HepG2 (cell line): Measurements from ENCODE around the gene ADAMTS4. TPM values are rescaled to one million over a fixed set of nuclear protein-coding genes. Genes with fewer than 3 reads are reported as not detected.

ENCODE experiments used
- BORCS8-MEF2B ChIP-seq: sonication (generic); formaldehyde crosslinking; IDR thresholded peaks from 2 replicates; pipeline ENCODE4 v1.8.0; 2022; ENCODE audit warnings: mild to moderate bottlenecking, missing genetic modification reagents
- HOXA9 ChIP-seq: sonication (generic); formaldehyde crosslinking; IDR thresholded peaks from 2 replicates; pipeline ENCODE4 v1.8.1; 2022; ENCODE audit warnings: missing genetic modification reagents, mild to moderate bottlenecking, moderate library complexity, borderline replicate concordance
- KDM1A ChIP-seq: IDR thresholded peaks from 2 replicates; pipeline ENCODE4 v1.6.1; 2016; ENCODE audit warnings: missing compliant biosample characterization
- KMT2A ChIP-seq: sonication (generic); formaldehyde crosslinking; IDR thresholded peaks from 2 replicates; pipeline ENCODE4 v1.4.0; 2020; ENCODE audit warnings: missing genetic modification reagents
- SIX4 ChIP-seq: sonication (generic); formaldehyde crosslinking; IDR thresholded peaks from 2 replicates; pipeline ENCODE4 v1.4.0; 2020; ENCODE audit warnings: missing genetic modification reagents
- ZBTB7A ChIP-seq: sonication (generic); formaldehyde crosslinking; IDR thresholded peaks from 2 replicates; pipeline ENCODE4 v1.8.0; 2022; ENCODE audit warnings: mild to moderate bottlenecking, missing genetic modification reagents
- ZFP1 ChIP-seq: IDR thresholded peaks from 2 replicates; pipeline ENCODE4 v1.6.1; 2016
- ZNF335 ChIP-seq: sonication (generic); formaldehyde crosslinking; IDR thresholded peaks from 2 replicates; pipeline ENCODE4 v1.4.0; 2020; ENCODE audit warnings: missing genetic modification reagents
- ZNF512 ChIP-seq: sonication (generic); formaldehyde crosslinking; IDR thresholded peaks from 2 replicates; pipeline ENCODE4 v1.4.0; 2020; ENCODE audit warnings: mild to moderate bottlenecking, missing genetic modification reagents
- ZNF550 ChIP-seq: sonication (generic); formaldehyde crosslinking; IDR thresholded peaks from 2 replicates; pipeline ENCODE4 v1.4.0; 2020; ENCODE audit warnings: mild to moderate bottlenecking, missing genetic modification reagents, borderline replicate concordance
- ZNF564 ChIP-seq: sonication (generic); formaldehyde crosslinking; IDR thresholded peaks from 2 replicates; pipeline ENCODE4 v1.8.1; 2023; ENCODE audit warnings: mild to moderate bottlenecking, missing genetic modification reagents
- ZNF629 ChIP-seq: sonication (generic); formaldehyde crosslinking; conservative IDR thresholded peaks from 2 replicates; pipeline ENCODE4 v1.5.0; 2020; ENCODE audit warnings: missing genetic modification reagents
- ZNF672 ChIP-seq: sonication (generic); formaldehyde crosslinking; IDR thresholded peaks from 2 replicates; pipeline ENCODE4 v1.8.1; 2022; ENCODE audit warnings: missing genetic modification reagents
- ZNF740 ChIP-seq: sonication (generic); formaldehyde crosslinking; IDR thresholded peaks from 2 replicates; pipeline ENCODE4 v1.4.0; 2020; ENCODE audit warnings: missing genetic modification reagents
- ZNF772 ChIP-seq: sonication (generic); formaldehyde crosslinking; IDR thresholded peaks from 2 replicates; pipeline ENCODE4 v1.5.0; 2020; ENCODE audit warnings: mild to moderate bottlenecking, missing genetic modification reagents
- ZNF776 ChIP-seq: sonication (generic); formaldehyde crosslinking; IDR thresholded peaks from 2 replicates; pipeline ENCODE4 v1.4.0; 2020; ENCODE audit warnings: mild to moderate bottlenecking, missing genetic modification reagents
- ZSCAN31 ChIP-seq: sonication (generic); formaldehyde crosslinking; IDR thresholded peaks from 2 replicates; pipeline ENCODE4 v1.5.0; 2020; ENCODE audit warnings: low read depth, mild to moderate bottlenecking, missing genetic modification reagents
- polyA plus RNA-seq, 8 experiments: library from polyadenylated mRNA; depleted of rRNA in 3 of 8; stranded (reverse) in 7 of 8; unstranded in 1 of 8; fragments of >200 nt; fragmentation: Illumina TruSeq in 4 of 8; extraction: Trizol in 4 of 8; gene quantifications; 2 replicates each; pipeline versions ENCODE4 v1.2.1 to v1.2.3, GENCODE V29; 2011 to 2016; ENCODE audit warnings: low read depth in 4 of 8, missing spikeins in 1 of 8, mixed read lengths in 1 of 8; ENCODE audit not compliant: insufficient read depth in 1 of 8
- total RNA-seq, 5 experiments: library from RNA; depleted of rRNA; stranded (reverse); fragments of >200 nt; fragmentation: Illumina TruSeq; extraction: Trizol; gene quantifications; 2 replicates each; pipeline ENCODE4 v1.2.3, GENCODE V29; 2016; ENCODE audit warnings: low read depth in 1 of 5
- TF ChIP-seq, protein P1 (sequence below): sonication (generic); formaldehyde crosslinking; IDR thresholded peaks from 2 replicates; pipeline ENCODE4 v1.4.0; 2020; ENCODE audit warnings: missing genetic modification reagents; ENCODE audit errors: not compliant biosample characterization
- TF ChIP-seq, protein P2 (sequence below): sonication (generic); formaldehyde crosslinking; IDR thresholded peaks from one replicate; pipeline ENCODE4 v1.5.1; 2020; ENCODE audit warnings: mild to moderate bottlenecking, missing genetic modification reagents; ENCODE audit errors: not compliant biosample characterization

The ADAMTS4 gene
- total and polyA plus RNA-seq, 2 of the 13 experiments (the other 11 are each of a cell fraction or from before 2014, with no cell fraction given): 0.51 to 1.7 TPM

- TF ChIP-seq ZNF629 (CRISPR knock-in tag): no peak
- TF ChIP-seq ZNF740 (CRISPR knock-in tag): no peak
- TF ChIP-seq ZSCAN31: peak; percentile 86
- TF ChIP-seq ZNF564 (CRISPR knock-in tag): peak; percentile 42; the same call in 1 of the 2 replicates
- TF ChIP-seq HOXA9: no peak
- TF ChIP-seq ZNF550: 0 out of 2 replicates have a peak, but pooled peaks have one; percentile 16
- TF ChIP-seq, protein P1, sequence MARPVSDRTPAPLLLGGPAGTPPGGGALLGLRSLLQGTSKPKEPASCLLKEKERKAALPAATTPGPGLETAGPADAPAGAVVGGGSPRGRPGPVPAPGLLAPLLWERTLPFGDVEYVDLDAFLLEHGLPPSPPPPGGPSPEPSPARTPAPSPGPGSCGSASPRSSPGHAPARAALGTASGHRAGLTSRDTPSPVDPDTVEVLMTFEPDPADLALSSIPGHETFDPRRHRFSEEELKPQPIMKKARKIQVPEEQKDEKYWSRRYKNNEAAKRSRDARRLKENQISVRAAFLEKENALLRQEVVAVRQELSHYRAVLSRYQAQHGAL (CRISPR knock-in tag): no peak
- TF ChIP-seq KDM1A (CRISPR knock-in tag): no peak
- TF ChIP-seq ZNF776 (CRISPR knock-in tag): peak; percentile 91
- TF ChIP-seq ZNF672 (CRISPR knock-in tag): no peak
- no peak for TF ChIP-seq ZNF512 (CRISPR knock-in tag)
- peak; percentile 69; the same call in 1 of the 2 replicates for TF ChIP-seq KMT2A
- TF ChIP-seq, protein P2, sequence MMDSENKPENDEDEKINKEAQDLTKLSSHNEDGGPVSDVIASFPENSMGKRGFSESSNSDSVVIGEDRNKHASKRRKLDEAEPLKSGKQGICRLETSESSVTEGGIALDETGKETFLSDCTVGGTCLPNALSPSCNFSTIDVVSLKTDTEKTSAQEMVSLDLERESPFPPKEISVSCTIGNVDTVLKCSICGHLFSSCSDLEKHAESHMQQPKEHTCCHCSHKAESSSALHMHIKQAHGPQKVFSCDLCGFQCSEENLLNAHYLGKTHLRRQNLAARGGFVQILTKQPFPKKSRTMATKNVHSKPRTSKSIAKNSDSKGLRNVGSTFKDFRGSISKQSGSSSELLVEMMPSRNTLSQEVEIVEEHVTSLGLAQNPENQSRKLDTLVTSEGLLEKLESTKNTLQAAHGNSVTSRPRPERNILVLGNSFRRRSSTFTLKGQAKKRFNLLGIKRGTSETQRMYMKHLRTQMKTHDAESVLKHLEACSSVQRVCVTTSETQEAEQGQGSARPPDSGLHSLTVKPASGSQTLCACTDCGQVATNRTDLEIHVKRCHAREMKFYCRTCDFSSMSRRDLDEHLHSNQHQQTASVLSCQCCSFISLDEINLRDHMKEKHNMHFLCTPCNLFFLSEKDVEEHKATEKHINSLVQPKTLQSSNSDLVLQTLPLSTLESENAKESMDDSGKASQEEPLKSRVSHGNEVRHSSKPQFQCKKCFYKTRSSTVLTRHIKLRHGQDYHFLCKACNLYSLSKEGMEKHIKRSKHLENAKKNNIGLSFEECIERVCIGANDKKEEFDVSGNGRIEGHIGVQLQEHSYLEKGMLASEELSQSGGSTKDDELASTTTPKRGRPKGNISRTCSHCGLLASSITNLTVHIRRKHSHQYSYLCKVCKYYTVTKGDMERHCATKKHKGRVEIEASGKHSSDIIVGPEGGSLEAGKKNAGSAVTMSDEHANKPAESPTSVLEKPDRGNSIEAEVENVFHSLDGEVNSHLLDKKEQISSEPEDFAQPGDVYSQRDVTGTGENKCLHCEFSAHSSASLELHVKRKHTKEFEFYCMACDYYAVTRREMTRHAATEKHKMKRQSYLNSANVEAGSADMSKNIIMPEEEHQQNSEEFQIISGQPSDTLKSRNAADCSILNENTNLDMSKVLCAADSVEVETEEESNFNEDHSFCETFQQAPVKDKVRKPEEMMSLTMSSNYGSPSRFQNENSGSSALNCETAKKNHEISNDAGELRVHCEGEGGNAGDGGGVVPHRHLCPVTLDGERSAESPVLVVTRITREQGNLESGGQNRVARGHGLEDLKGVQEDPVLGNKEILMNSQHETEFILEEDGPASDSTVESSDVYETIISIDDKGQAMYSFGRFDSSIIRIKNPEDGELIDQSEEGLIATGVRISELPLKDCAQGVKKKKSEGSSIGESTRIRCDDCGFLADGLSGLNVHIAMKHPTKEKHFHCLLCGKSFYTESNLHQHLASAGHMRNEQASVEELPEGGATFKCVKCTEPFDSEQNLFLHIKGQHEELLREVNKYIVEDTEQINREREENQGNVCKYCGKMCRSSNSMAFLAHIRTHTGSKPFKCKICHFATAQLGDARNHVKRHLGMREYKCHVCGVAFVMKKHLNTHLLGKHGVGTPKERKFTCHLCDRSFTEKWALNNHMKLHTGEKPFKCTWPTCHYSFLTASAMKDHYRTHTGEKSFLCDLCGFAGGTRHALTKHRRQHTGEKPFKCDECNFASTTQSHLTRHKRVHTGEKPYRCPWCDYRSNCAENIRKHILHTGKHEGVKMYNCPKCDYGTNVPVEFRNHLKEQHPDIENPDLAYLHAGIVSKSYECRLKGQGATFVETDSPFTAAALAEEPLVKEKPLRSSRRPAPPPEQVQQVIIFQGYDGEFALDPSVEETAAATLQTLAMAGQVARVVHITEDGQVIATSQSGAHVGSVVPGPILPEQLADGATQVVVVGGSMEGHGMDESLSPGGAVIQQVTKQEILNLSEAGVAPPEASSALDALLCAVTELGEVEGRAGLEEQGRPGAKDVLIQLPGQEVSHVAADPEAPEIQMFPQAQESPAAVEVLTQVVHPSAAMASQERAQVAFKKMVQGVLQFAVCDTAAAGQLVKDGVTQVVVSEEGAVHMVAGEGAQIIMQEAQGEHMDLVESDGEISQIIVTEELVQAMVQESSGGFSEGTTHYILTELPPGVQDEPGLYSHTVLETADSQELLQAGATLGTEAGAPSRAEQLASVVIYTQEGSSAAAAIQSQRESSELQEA (CRISPR knock-in tag): peak; percentile 84
- peak; percentile 46; the same call in 1 of the 2 replicates for TF ChIP-seq SIX4 (CRISPR knock-in tag)
- TF ChIP-seq ZNF772: peak; percentile 74; the same call in 1 of the 2 replicates
- peak; percentile 59 for TF ChIP-seq BORCS8-MEF2B
- 0 out of 2 replicates have a peak, but pooled peaks have one; percentile 9 for TF ChIP-seq ZBTB7A (CRISPR knock-in tag)
- peak; percentile 86; the same call in 1 of the 2 replicates for TF ChIP-seq ZNF335 (CRISPR knock-in tag)
- TF ChIP-seq ZFP1 (CRISPR knock-in tag): no peak
Observed at GRCh38 chr1:161177112-161177935, 21.5 kb downstream of the ADAMTS4 start, which contains the start of gene B4GALT3 (continued).
